Activated naive CD4-positive, alpha-beta T cell treated with anti-CD3 and anti-CD28 coated beads for 36 hours (primary cell): ENCODE results near the gene ZNF467. TPM values are rescaled to one million over a fixed set of nuclear protein-coding genes. Genes with fewer than 3 reads are reported as not detected.

Source experiments
- CTCF ChIA-PET: fragments of 350-600 bp; sonication (Branson Sonifier 250); formaldehyde crosslinking; loops from one replicate; lab custom pipeline; 2021; ENCODE audit warnings: antibody characterized with exemption; lab: Charles Lee
- DNase-seq: peaks from one replicate; pipeline ENCODE4 v3.0.0-alpha.2; 2020
- H3K27ac Mint-ChIP-seq: one replicate; pipeline ENCODE4 v1.8.0; 2021; ENCODE audit warnings: mild to moderate bottlenecking, mixed read lengths
- H3K27me3 Mint-ChIP-seq: one replicate; pipeline ENCODE4 v1.8.0; 2021; ENCODE audit warnings: low read depth, mixed read lengths
- H3K36me3 Mint-ChIP-seq: one replicate; pipeline ENCODE4 v1.8.0; 2021; ENCODE audit warnings: low read depth, mixed read lengths
- H3K4me1 Mint-ChIP-seq: one replicate; pipeline ENCODE4 v1.8.0; 2021; ENCODE audit warnings: low read depth, mixed read lengths
- H3K4me3 Mint-ChIP-seq: one replicate; pipeline ENCODE4 v1.8.0; 2021; ENCODE audit warnings: mild to moderate bottlenecking, moderate library complexity, mixed read lengths
- H3K9me3 Mint-ChIP-seq: one replicate; pipeline ENCODE4 v1.8.0; 2021; ENCODE audit warnings: mixed read lengths
- intact Hi-C: fragments of 100-400 bp; cut with micrococcal nuclease; formaldehyde crosslinking; loops from one replicate; pipeline ENCODE4 v1.15.1; 2023
- total RNA-seq, 2 experiments: library from RNA; stranded (reverse); gene quantifications; one replicate each; pipeline ENCODE4 v1.2.3, GENCODE V29; 2021

ZNF467 gene
- total RNA-seq, 2 experiments from 2014 or later = 0.47 to 0.93 TPM

DNA sequence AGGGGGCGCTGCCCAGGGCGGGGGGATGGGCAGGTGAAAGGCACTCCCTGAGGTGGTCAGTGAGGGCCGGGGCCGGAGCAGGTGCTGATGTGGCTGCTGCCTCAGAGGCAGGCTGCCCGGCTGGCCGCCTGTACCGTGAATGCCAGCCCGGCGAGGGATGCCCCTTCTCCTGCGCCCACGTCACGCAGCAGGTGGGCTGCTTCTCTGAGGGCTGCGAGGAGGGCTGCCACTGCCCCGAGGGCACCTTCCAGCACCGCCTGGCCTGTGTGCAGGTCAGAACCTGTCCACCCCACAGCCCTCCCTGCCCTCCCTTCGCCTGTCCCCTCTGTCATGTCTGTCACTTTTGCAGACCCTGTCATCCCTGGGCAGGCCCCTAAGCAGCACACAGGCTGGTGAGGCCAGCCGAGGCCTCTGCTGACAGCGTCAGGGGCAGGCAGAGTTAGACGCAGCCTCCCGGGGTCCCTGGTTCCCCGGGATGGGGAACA lies 42.9 kb upstream of the ZNF467 start:
- Mint-ChIP-seq H3K27ac (no peak overlapping the region), H3K4me3 (no peak overlapping the region), H3K4me1 (no peaks in the 10 kb centered on the region), H3K9me3 (no peaks in the 10 kb centered on the region), H3K27me3 (no peaks in the 10 kb centered on the region), H3K36me3 (no peaks in the 10 kb centered on the region)
- no peak for DNase-seq
- CTCF ChIA-PET = interaction anchor here (1.2 kb wide), 1 partner anchor 9 kb away, joined by 3 read pairs; no protein-coding TSS in a partner anchor
- intact Hi-C loops = no loop called here

- H3K4me3 Mint-ChIP-seq = no peak overlapping the region
- CTCF ChIA-PET = interaction anchor here (1.2 kb wide), 1 partner anchor 10 kb away, joined by 3 read pairs; no protein-coding TSS in a partner anchor
- H3K27ac Mint-ChIP-seq = no peak overlapping the region
- H3K9me3 Mint-ChIP-seq = no peaks in the 10 kb centered on the region
- intact Hi-C loops = no loop called here
- H3K27me3 Mint-ChIP-seq = no peaks in the 10 kb centered on the region
- no peak for DNase-seq
- H3K4me1 Mint-ChIP-seq = no peaks in the 10 kb centered on the region
- no peaks in the 10 kb centered on the region for H3K36me3 Mint-ChIP-seq
These were observed 42.4 kb upstream of the ZNF467 start for GRCh38 chr7:149815661-149816266.

GRCh38 chr7:149815121-149815520 lies 41.7 kb upstream of the ZNF467 start:
- intact Hi-C loops = no loop called here
- H3K4me3 Mint-ChIP-seq = no peak overlapping the region
- DNase-seq = no peak
- no peaks in the 10 kb centered on the region for H3K4me1 Mint-ChIP-seq
- H3K27ac Mint-ChIP-seq = no peak overlapping the region
- H3K9me3 Mint-ChIP-seq = no peaks in the 10 kb centered on the region
- CTCF ChIA-PET = interaction anchor here (1.2 kb wide), 1 partner anchor 11 kb away, joined by 3 read pairs; no protein-coding TSS in a partner anchor
- H3K36me3 Mint-ChIP-seq = no peaks in the 10 kb centered on the region
- H3K27me3 Mint-ChIP-seq = no peaks in the 10 kb centered on the region

DNA sequence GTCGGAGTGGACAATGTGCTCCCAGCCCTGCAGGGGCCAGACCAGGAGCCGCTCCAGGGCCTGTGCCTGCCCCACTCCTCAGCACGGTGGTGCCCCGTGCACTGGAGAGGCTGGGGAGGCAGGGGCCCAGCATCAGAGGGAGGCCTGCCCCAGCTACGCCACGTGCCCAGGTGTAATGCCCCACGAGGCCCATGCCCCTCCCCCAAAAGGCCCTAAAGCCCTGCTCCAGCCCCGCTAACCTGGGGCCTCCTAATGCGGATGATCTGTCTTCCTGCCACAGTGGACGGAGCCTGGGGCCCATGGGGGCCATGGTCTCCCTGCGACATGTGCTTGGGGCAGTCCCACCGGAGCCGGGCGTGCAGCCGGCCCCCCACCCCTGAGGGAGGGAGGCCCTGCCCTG lies 41.1 kb upstream of the ZNF467 start:
- Mint-ChIP-seq H3K27ac (no peak overlapping the region), H3K9me3 (no peaks in the 10 kb centered on the region), H3K27me3 (no peaks in the 10 kb centered on the region), H3K36me3 (no peaks in the 10 kb centered on the region), H3K4me1 (no peaks in the 10 kb centered on the region), H3K4me3 (no peak overlapping the region)
- intact Hi-C loops = no loop called here
- no peak for DNase-seq
- CTCF ChIA-PET = no interaction called here

- intact Hi-C loops = no loop called here
- Mint-ChIP-seq H3K36me3 (no peaks in the 10 kb centered on the region), H3K27me3 (no peaks in the 10 kb centered on the region), H3K9me3 (no peaks in the 10 kb centered on the region), H3K4me3 (no peak overlapping the region), H3K27ac (no peak overlapping the region), H3K4me1 (no peaks in the 10 kb centered on the region)
- CTCF ChIA-PET = interaction anchor here (0.9 kb wide), 1 partner anchor 23 kb away, joined by 3 read pairs; no protein-coding TSS in a partner anchor
- DNase-seq = no peak
These were observed 40.1 kb upstream of the ZNF467 start for GRCh38 chr7:149813254-149814035.

DNA sequence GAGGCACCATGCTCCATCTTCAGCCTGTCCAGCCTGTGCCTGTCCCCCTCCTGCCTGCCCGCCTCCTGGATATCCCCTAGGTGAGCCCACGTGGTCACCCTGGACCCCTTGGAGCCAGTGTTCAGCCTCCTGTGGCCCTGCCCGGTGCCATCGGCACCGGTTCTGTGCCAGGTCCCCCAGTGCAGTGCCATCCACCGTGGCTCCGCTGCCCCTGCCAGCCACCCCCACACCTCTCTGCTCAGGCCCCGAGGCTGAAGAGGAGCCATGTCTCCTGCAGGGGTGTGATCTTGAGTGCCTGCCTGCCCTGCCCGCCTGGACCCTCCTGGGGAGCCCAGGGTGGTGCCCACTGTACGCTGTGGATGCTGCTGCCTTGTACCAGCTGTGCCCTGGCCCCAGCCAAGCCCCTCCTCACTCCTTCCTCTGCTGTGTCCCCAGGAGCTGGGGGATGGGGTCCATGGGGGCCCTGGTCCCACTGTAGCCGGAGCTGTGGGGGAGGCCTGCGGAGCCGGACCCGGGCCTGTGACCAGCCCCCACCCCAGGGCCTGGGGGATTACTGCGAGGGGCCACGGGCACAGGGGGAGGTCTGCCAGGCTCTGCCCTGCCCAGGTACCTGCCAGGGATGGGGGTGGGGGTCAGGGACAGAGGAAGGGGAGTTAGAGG lies 38.6 kb upstream of the ZNF467 start:
- Mint-ChIP-seq H3K27ac (no peak overlapping the region), H3K4me3 (no peak overlapping the region), H3K36me3 (no peaks in the 10 kb centered on the region), H3K27me3 (no peaks in the 10 kb centered on the region), H3K4me1 (no peaks in the 10 kb centered on the region), H3K9me3 (no peaks in the 10 kb centered on the region)
- CTCF ChIA-PET = no interaction called here
- no peak for DNase-seq
- intact Hi-C loops = no loop called here

DNA sequence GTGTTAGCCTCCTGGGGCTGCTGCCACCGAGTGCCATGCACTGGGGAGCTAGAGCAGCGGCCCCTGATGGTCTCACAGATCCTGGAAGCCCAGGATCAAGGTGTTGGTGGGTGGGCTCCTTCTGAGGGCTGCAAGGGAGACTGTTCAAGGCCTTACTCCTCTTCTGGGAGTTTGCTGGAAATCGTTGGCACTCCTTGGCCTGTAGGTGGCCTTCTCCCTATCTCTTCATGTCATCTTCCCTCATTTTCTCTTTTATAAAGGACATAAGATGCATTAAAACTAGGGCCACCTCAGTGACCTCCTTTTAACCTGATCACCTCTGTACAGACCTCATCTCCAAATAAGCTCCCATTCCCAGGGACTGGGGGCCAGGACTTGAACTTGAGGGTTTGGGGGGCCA lies 37.8 kb upstream of the ZNF467 start:
- H3K4me3 Mint-ChIP-seq = no peak overlapping the region
- H3K9me3 Mint-ChIP-seq = no peaks in the 10 kb centered on the region
- CTCF ChIA-PET = no interaction called here
- H3K4me1 Mint-ChIP-seq = no peaks in the 10 kb centered on the region
- no peak overlapping the region for H3K27ac Mint-ChIP-seq
- no peak for DNase-seq
- no peaks in the 10 kb centered on the region for H3K36me3 Mint-ChIP-seq
- intact Hi-C loops = no loop called here
- H3K27me3 Mint-ChIP-seq = no peaks in the 10 kb centered on the region

DNA sequence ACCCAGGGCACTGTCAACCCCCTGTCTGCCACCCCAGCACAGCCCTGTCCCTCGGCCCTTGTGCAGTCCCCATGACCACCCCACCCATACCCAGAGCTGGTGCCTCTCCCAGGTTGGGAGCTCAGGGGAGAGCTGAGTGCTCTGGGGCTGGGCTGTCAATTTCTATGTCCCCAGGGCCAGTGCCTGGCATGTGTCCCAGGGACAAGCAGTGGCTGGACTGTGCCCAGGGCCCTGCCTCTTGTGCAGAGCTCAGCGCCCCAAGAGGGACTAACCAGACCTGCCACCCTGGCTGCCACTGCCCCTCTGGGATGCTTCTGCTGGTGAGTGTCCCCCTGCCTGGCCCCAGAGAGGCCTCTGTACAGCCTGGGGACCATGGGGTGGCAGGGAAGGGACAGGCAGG lies 35.8 kb upstream of the ZNF467 start:
- CTCF ChIA-PET = interaction anchor here (0.5 kb wide), 1 partner anchor 98 kb away, joined by 5 read pairs; no protein-coding TSS in a partner anchor
- H3K27me3 Mint-ChIP-seq = no peaks in the 10 kb centered on the region
- no peak overlapping the region for H3K27ac Mint-ChIP-seq
- H3K36me3 Mint-ChIP-seq = no peaks in the 10 kb centered on the region
- H3K4me3 Mint-ChIP-seq = no peak overlapping the region
- H3K9me3 Mint-ChIP-seq = no peaks in the 10 kb centered on the region
- no peaks in the 10 kb centered on the region for H3K4me1 Mint-ChIP-seq
- DNase-seq = no peak
- intact Hi-C loops = loop anchor here (10.0 kb wide), 1 partner anchor 236 kb away; no protein-coding TSS in a partner anchor

- H3K36me3 Mint-ChIP-seq = no peaks in the 10 kb centered on the region
- H3K4me1 Mint-ChIP-seq = no peaks in the 10 kb centered on the region
- no peak overlapping the region for H3K4me3 Mint-ChIP-seq
- H3K27ac Mint-ChIP-seq = no peak overlapping the region
- H3K27me3 Mint-ChIP-seq = no peaks in the 10 kb centered on the region
- DNase-seq = no peak
- CTCF ChIA-PET = interaction anchor here (0.7 kb wide), 1 partner anchor 36 kb away, joined by 3 read pairs; no protein-coding TSS in a partner anchor
- no peaks in the 10 kb centered on the region for H3K9me3 Mint-ChIP-seq
- intact Hi-C loops = loop anchor here (10.0 kb wide), 1 partner anchor 236 kb away; no protein-coding TSS in a partner anchor
These were observed 34.9 kb upstream of the ZNF467 start for GRCh38 chr7:149808311-149808710.

DNA sequence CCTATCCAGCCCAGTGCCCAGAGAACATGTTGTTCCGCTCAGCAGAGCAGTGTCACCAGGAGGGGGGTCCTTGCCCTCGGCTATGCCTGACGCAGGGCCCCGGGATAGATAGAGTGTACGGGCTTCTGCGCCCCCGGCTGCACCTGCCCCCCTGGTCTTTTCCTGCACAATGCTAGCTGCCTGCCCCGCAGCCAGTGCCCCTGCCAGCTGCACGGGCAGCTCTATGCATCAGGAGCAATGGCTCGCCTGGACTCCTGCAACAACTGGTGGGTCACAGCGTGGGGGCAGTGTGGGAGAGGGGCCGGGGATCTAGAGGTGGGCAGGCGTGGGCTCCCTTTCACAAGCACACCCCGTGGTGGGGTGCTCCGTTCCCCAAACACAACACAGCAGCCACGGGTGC lies 33.3 kb upstream of the ZNF467 start:
- Mint-ChIP-seq H3K4me3 (no peak overlapping the region), H3K27ac (no peak overlapping the region), H3K27me3 (no peaks in the 10 kb centered on the region), H3K36me3 (no peaks in the 10 kb centered on the region), H3K9me3 (no peaks in the 10 kb centered on the region), H3K4me1 (no peaks in the 10 kb centered on the region)
- no peak for DNase-seq
- intact Hi-C loops = loop anchor here (2.0 to 10.0 kb wide), 3 partner anchors 48 to 470 kb away; no protein-coding TSS in a partner anchor
- CTCF ChIA-PET = interaction anchor here (0.6 to 2.1 kb wide), 4 partner anchors 9 to 77 kb away, joined by 3 to 8 read pairs (median 5); partner anchors contain the start of gene ZNF862

DNA sequence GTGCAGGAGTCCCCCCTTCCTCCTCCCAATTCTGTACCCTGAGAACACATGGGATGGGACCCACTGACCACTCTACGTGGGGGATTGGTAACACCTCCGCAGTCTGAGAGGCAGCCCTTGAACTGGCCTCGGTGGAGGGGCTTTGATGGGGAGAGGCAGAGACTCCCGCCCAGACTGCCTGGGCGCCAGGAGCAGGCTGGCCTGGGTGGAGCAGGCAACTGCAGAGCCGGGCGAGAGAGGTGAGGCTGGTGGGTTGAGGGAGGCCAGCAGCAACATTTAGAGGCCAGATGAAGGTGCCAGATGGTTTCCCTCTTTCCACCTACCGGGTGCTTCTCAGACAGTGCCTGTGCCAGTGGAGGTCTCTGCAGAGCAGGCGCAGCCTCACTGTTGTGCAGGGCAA lies 30.7 kb upstream of the ZNF467 start:
- no peak overlapping the region for H3K4me3 Mint-ChIP-seq
- H3K36me3 Mint-ChIP-seq = no peaks in the 10 kb centered on the region
- CTCF ChIA-PET = no interaction called here
- intact Hi-C loops = loop anchor here (10.0 kb wide), 1 partner anchor 241 kb away; no protein-coding TSS in a partner anchor
- no peaks in the 10 kb centered on the region for H3K4me1 Mint-ChIP-seq
- DNase-seq = no peak
- H3K9me3 Mint-ChIP-seq = no peaks in the 10 kb centered on the region
- H3K27ac Mint-ChIP-seq = no peak overlapping the region
- no peaks in the 10 kb centered on the region for H3K27me3 Mint-ChIP-seq

DNA sequence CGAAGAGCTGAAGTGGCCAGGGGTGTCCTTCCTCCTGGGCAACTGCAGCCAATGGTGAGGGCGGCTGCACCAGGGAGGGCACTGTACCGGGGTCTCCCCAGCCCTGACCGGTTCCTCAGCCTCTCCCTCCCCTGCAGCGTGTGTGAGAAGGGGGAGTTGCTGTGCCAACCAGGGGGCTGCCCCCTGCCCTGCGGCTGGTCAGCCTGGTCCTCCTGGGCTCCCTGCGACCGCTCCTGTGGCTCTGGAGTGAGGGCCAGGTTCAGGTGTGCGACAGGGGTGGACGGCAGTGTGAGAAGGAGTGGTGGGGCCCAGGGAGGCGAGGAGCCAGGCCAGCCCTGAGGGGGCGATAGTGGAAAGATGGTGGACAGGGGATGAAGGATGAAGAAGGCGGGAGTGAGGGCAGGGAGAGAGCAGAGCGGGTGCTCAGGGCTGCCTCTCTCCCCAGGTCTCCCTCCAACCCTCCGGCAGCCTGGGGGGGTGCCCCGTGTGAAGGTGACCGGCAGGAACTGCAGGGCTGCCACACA lies 30.2 kb upstream of the ZNF467 start:
- no peak overlapping the region for H3K4me3 Mint-ChIP-seq
- no peaks in the 10 kb centered on the region for H3K27me3 Mint-ChIP-seq
- DNase-seq = no peak
- CTCF ChIA-PET = no interaction called here
- intact Hi-C loops = loop anchor here (10.0 kb wide), 1 partner anchor 241 kb away; no protein-coding TSS in a partner anchor
- no peak overlapping the region for H3K27ac Mint-ChIP-seq
- no peaks in the 10 kb centered on the region for H3K9me3 Mint-ChIP-seq
- H3K4me1 Mint-ChIP-seq = no peaks in the 10 kb centered on the region
- no peaks in the 10 kb centered on the region for H3K36me3 Mint-ChIP-seq
